Right lobe of liver (tissue), 4 donors: ENCODE data around the gene RBL2.

Source experiments
- POLR2A ChIP-seq: fragments of 450-650 bp; IDR thresholded peaks from one replicate; pipeline ENCODE4 v1.6.1; 2017; ENCODE audit warnings: antibody characterized with exemption, mild to moderate bottlenecking
- TF ChIP-seq, protein P1 (sequence below), 4 donors: fragments of 200-600 bp in 3 of 4; fragments of 450-650 bp in 1 of 4; IDR thresholded peaks; one replicate each; pipeline versions ENCODE4 v1.5.1 to v1.8.0; 2016 to 2022; ENCODE audit warnings: antibody characterized with exemption in 4 of 4, mild to moderate bottlenecking in 2 of 4
- donor health status: DM: no; HTN: no; CAD: no.
- donor health status: DM: no; HTN: no; CAD: no.
- donor health status: DM: no; HTN: yes; CAD: no.

GRCh38 chr16:53511403-53512280 lies 77.4 kb downstream of the RBL2 start:
- TF ChIP-seq POLR2A: peak; percentile 81
- TF ChIP-seq, protein P1, sequence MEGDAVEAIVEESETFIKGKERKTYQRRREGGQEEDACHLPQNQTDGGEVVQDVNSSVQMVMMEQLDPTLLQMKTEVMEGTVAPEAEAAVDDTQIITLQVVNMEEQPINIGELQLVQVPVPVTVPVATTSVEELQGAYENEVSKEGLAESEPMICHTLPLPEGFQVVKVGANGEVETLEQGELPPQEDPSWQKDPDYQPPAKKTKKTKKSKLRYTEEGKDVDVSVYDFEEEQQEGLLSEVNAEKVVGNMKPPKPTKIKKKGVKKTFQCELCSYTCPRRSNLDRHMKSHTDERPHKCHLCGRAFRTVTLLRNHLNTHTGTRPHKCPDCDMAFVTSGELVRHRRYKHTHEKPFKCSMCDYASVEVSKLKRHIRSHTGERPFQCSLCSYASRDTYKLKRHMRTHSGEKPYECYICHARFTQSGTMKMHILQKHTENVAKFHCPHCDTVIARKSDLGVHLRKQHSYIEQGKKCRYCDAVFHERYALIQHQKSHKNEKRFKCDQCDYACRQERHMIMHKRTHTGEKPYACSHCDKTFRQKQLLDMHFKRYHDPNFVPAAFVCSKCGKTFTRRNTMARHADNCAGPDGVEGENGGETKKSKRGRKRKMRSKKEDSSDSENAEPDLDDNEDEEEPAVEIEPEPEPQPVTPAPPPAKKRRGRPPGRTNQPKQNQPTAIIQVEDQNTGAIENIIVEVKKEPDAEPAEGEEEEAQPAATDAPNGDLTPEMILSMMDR (IDR thresholded peaks at IDR 0.05): peak in 3 of 4 donors; percentile 10 to 34 (median 11)
